Measurements from ENCODE around the gene WDR45B.
"Not testable (repeated sequence)": the region's sequence is repeated elsewhere in the genome, so short reads cannot be mapped to it uniquely, and the experiment has no call there.

WDR45B gene

GRCh38 chr17:82663381-82664275 is 15.4 kb upstream of the WDR45B start:
- no peaks in the 10 kb centered on the region for H3K27me3 ChIP-seq (ENCODE audit: control insufficient read depth, insufficient read depth, low read length)
- no peak overlapping the region for H3K4me3 ChIP-seq (ENCODE audit: low read length)
- no peak overlapping the region for H3K4me2 ChIP-seq (ENCODE audit: low read length)
- H3K36me3 ChIP-seq (ENCODE audit: insufficient read depth, low read length): peaks cover 7% of the 10 kb centered on the region
- H3K9ac ChIP-seq (ENCODE audit: low read depth, low read length): no peak overlapping the region
- no peaks in the 10 kb centered on the region for H3K9me3 ChIP-seq (replicated peaks; ENCODE audit: low read length)
- H3K4me1 ChIP-seq (ENCODE audit: control insufficient read depth, insufficient read depth, low read length): peaks cover 3% of the 10 kb centered on the region

- Histone ChIP-seq H3K9me3 (replicated peaks; ENCODE audit: low read length) (no peaks in the 10 kb centered on the region), H3K27me3 (ENCODE audit: control insufficient read depth, insufficient read depth, low read length) (no peaks in the 10 kb centered on the region), H3K4me1 (ENCODE audit: control insufficient read depth, insufficient read depth, low read length) (no peaks in the 10 kb centered on the region), H3K4me3 (ENCODE audit: low read length) (no peak overlapping the region), H3K9ac (ENCODE audit: low read depth, low read length) (no peak overlapping the region), H3K4me2 (ENCODE audit: low read length) (no peak overlapping the region), H3K36me3 (ENCODE audit: insufficient read depth, low read length) (peaks cover 7% of the 10 kb centered on the region)
Observed at GRCh38 chr17:82662711-82663261, 14.5 kb upstream of the WDR45B start.

- Histone ChIP-seq H3K9ac (ENCODE audit: low read depth, low read length) (no peak overlapping the region), H3K36me3 (ENCODE audit: insufficient read depth, low read length) (peaks cover 7% of the 10 kb centered on the region), H3K9me3 (replicated peaks; ENCODE audit: low read length) (no peaks in the 10 kb centered on the region), H3K4me2 (ENCODE audit: low read length) (no peak overlapping the region), H3K4me1 (ENCODE audit: control insufficient read depth, insufficient read depth, low read length) (no peaks in the 10 kb centered on the region), H3K4me3 (ENCODE audit: low read length) (no peak overlapping the region), H3K27me3 (ENCODE audit: control insufficient read depth, insufficient read depth, low read length) (no peaks in the 10 kb centered on the region)
Observed at GRCh38 chr17:82661717-82662683, 13.8 kb upstream of the WDR45B start.

GRCh38 chr17:82659886-82660285 is 11.6 kb upstream of the WDR45B start:
- no peaks in the 10 kb centered on the region for H3K27me3 ChIP-seq (ENCODE audit: control insufficient read depth, insufficient read depth, low read length)
- H3K36me3 ChIP-seq (ENCODE audit: insufficient read depth, low read length): peaks cover 9% of the 10 kb centered on the region
- H3K4me1 ChIP-seq (ENCODE audit: control insufficient read depth, insufficient read depth, low read length): no peaks in the 10 kb centered on the region
- H3K9me3 ChIP-seq (replicated peaks; ENCODE audit: low read length): no peaks in the 10 kb centered on the region
- no peak overlapping the region for H3K4me2 ChIP-seq (ENCODE audit: low read length)
- no peak overlapping the region for H3K4me3 ChIP-seq (ENCODE audit: low read length)
- H3K9ac ChIP-seq (ENCODE audit: low read depth, low read length): no peak overlapping the region

GRCh38 chr17:82658796-82659452 is 10.7 kb upstream of the WDR45B start:
- Histone ChIP-seq H3K36me3 (ENCODE audit: insufficient read depth, low read length) (peaks cover 9% of the 10 kb centered on the region), H3K27me3 (ENCODE audit: control insufficient read depth, insufficient read depth, low read length) (no peaks in the 10 kb centered on the region), H3K9ac (ENCODE audit: low read depth, low read length) (no peak overlapping the region), H3K4me1 (ENCODE audit: control insufficient read depth, insufficient read depth, low read length) (no peaks in the 10 kb centered on the region), H3K4me2 (ENCODE audit: low read length) (no peak overlapping the region), H3K9me3 (replicated peaks; ENCODE audit: low read length) (no peaks in the 10 kb centered on the region), H3K4me3 (ENCODE audit: low read length) (no peak overlapping the region)

- Histone ChIP-seq H3K4me2 (ENCODE audit: low read length) (no peak overlapping the region), H3K27me3 (ENCODE audit: control insufficient read depth, insufficient read depth, low read length) (no peaks in the 10 kb centered on the region), H3K9me3 (replicated peaks; ENCODE audit: low read length) (no peaks in the 10 kb centered on the region), H3K9ac (ENCODE audit: low read depth, low read length) (no peak overlapping the region), H3K4me3 (ENCODE audit: low read length) (no peak overlapping the region), H3K36me3 (ENCODE audit: insufficient read depth, low read length) (peaks cover 9% of the 10 kb centered on the region), H3K4me1 (ENCODE audit: control insufficient read depth, insufficient read depth, low read length) (no peaks in the 10 kb centered on the region)
Observed at GRCh38 chr17:82658331-82658730, 10.1 kb upstream of the WDR45B start.

- no peaks in the 10 kb centered on the region for H3K4me1 ChIP-seq (ENCODE audit: control insufficient read depth, insufficient read depth, low read length)
- H3K27me3 ChIP-seq (ENCODE audit: control insufficient read depth, insufficient read depth, low read length): no peaks in the 10 kb centered on the region
- H3K4me3 ChIP-seq (ENCODE audit: low read length): no peak overlapping the region
- peaks cover 9% of the 10 kb centered on the region for H3K36me3 ChIP-seq (ENCODE audit: insufficient read depth, low read length)
- no peak overlapping the region for H3K4me2 ChIP-seq (ENCODE audit: low read length)
- H3K9ac ChIP-seq (ENCODE audit: low read depth, low read length): no peak overlapping the region
- no peaks in the 10 kb centered on the region for H3K9me3 ChIP-seq (replicated peaks; ENCODE audit: low read length)
Observed at GRCh38 chr17:82657926-82658325, 9.7 kb upstream of the WDR45B start.

GRCh38 chr17:82656266-82656665 is 8.0 kb upstream of the WDR45B start:
- Histone ChIP-seq H3K9ac (ENCODE audit: low read depth, low read length) (no peak overlapping the region), H3K4me3 (ENCODE audit: low read length) (no peak overlapping the region), H3K4me1 (ENCODE audit: control insufficient read depth, insufficient read depth, low read length) (no peaks in the 10 kb centered on the region), H3K27me3 (ENCODE audit: control insufficient read depth, insufficient read depth, low read length) (no peaks in the 10 kb centered on the region), H3K9me3 (replicated peaks; ENCODE audit: low read length) (no peaks in the 10 kb centered on the region), H3K4me2 (ENCODE audit: low read length) (no peak overlapping the region), H3K36me3 (ENCODE audit: insufficient read depth, low read length) (peaks cover 9% of the 10 kb centered on the region)

GRCh38 chr17:82655523-82655922 is 7.3 kb upstream of the WDR45B start:
- Histone ChIP-seq H3K4me1 (ENCODE audit: control insufficient read depth, insufficient read depth, low read length) (no peaks in the 10 kb centered on the region), H3K4me3 (ENCODE audit: low read length) (no peak overlapping the region), H3K4me2 (ENCODE audit: low read length) (no peak overlapping the region), H3K9me3 (replicated peaks; ENCODE audit: low read length) (no peaks in the 10 kb centered on the region), H3K9ac (ENCODE audit: low read depth, low read length) (no peak overlapping the region), H3K27me3 (ENCODE audit: control insufficient read depth, insufficient read depth, low read length) (no peaks in the 10 kb centered on the region), H3K36me3 (ENCODE audit: insufficient read depth, low read length) (peaks cover 9% of the 10 kb centered on the region)

GRCh38 chr17:82655038-82655479 is 6.8 kb upstream of the WDR45B start:
- peaks cover 9% of the 10 kb centered on the region for H3K36me3 ChIP-seq (ENCODE audit: insufficient read depth, low read length)
- no peak overlapping the region for H3K9ac ChIP-seq (ENCODE audit: low read depth, low read length)
- H3K27me3 ChIP-seq (ENCODE audit: control insufficient read depth, insufficient read depth, low read length): no peaks in the 10 kb centered on the region
- H3K9me3 ChIP-seq (replicated peaks; ENCODE audit: low read length): no peaks in the 10 kb centered on the region
- no peak overlapping the region for H3K4me2 ChIP-seq (ENCODE audit: low read length)
- H3K4me1 ChIP-seq (ENCODE audit: control insufficient read depth, insufficient read depth, low read length): no peaks in the 10 kb centered on the region
- no peak overlapping the region for H3K4me3 ChIP-seq (ENCODE audit: low read length)

GRCh38 chr17:82654611-82655010 is 6.4 kb upstream of the WDR45B start:
- not testable (repeated sequence) for H3K4me3 ChIP-seq (ENCODE audit: low read length); H3K9me3 ChIP-seq (replicated peaks; ENCODE audit: low read length); H3K9ac ChIP-seq (ENCODE audit: low read depth, low read length); H3K4me2 ChIP-seq (ENCODE audit: low read length); H3K36me3 ChIP-seq (ENCODE audit: insufficient read depth, low read length); H3K27me3 ChIP-seq (ENCODE audit: control insufficient read depth, insufficient read depth, low read length); H3K4me1 ChIP-seq (ENCODE audit: control insufficient read depth, insufficient read depth, low read length)
